ENCODE results near the gene ARHGDIG. TPM values are rescaled to one million over a fixed set of nuclear protein-coding genes. Genes with fewer than 3 reads are reported as not detected.

Gene ARHGDIG
- total and polyA plus RNA-seq, 2 experiments from 2014 or later = 0.78 to 1.0 TPM

DNA sequence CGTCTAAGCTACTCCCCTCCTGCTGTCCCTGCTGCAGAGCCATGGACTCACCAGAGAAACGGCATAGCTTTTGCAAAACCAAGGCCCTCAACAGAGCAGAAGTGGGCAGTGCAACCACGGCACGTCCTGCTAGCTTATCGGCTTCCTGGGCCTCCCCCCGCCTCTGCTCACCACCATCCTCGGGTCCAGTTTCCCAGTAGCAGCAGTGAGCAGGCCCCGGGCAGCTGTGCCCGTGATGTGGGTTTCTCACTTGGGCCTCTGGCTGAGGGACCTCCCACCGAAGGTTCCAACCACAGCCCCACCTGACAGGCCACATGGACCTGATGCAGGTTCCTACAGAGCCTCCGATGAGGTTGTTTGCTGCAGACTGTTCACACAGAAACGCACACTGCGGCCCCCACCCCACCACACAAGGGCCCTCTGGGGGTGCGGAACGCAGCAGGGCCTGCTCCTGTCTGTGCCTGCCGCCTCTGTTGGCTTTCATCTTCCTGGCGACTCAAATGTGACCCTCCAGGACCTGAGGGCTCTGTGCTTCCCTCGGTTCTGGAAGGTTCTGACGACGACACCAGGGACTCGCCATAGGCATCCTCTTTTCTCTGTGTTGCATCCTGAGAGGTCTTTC is 27.4 kb downstream of the ARHGDIG start:
- Histone ChIP-seq H3K79me2 (replicated peaks; ENCODE audit: insufficient read depth) (peaks cover 10% of the 10 kb centered on the region), H3K27ac (ENCODE audit: low read depth) (no peak overlapping the region), H3K4me2 (no peak overlapping the region), H4K20me1 (replicated peaks; ENCODE audit: insufficient read depth) (peaks cover 13% of the 10 kb centered on the region), H3K9me2 (ENCODE audit: insufficient read depth) (no peaks in the 10 kb centered on the region), H3K27me3 (ENCODE audit: insufficient read depth) (no peaks in the 10 kb centered on the region), H3K36me3 (ENCODE audit: insufficient read depth) (0 out of 2 replicates have a peak, but pooled peaks cover 3% of the 10 kb centered on the region), H3F3A (replicated peaks; ENCODE audit: low read depth) (no peaks in the 10 kb centered on the region; the same call in 1 of the 2 replicates), H3K4me1 (ENCODE audit: insufficient read depth) (no peaks in the 10 kb centered on the region), H2AFZ (no peak overlapping the region), H3K4me3 (no peak overlapping the region)
- no peak for ATAC-seq
- peaks cover 13% of the 10 kb centered on the region; the same call in 2 of the 3 replicates for H3K36me3 Mint-ChIP-seq (ENCODE audit: low read depth)
- H3K4me1 Mint-ChIP-seq = no peaks in the 10 kb centered on the region; the same call in 1 of the 3 replicates
- DNase-seq (ENCODE audit: low spot score) = no peak
- TF ChIP-seq CREB1 (CRISPR knock-in tag; IDR thresholded peaks at IDR 0.05; ENCODE audit: low read depth) (no peak), JUNB (IDR thresholded peaks at IDR 0.05; ENCODE audit: unreplicated experiment) (no peak), EZH2phosphoT487 (IDR thresholded peaks at IDR 0.05; ENCODE audit: unreplicated experiment) (no peak), EZH2 (IDR thresholded peaks at IDR 0.05; ENCODE audit: low read depth, unreplicated experiment) (no peak), STAT1 (IDR thresholded peaks at IDR 0.05; ENCODE audit: unreplicated experiment) (no peak), ZNF114 (CRISPR knock-in tag; IDR thresholded peaks at IDR 0.05) (no peak), NANOG (IDR thresholded peaks at IDR 0.05; ENCODE audit: borderline replicate concordance) (no peak), POLR2AphosphoS5 (IDR thresholded peaks at IDR 0.05; ENCODE audit: low read depth) (no peak), ZNF331 (CRISPR knock-in tag; IDR thresholded peaks at IDR 0.05; ENCODE audit: low read depth) (no peak)
- TF ChIP-seq, protein P1, sequence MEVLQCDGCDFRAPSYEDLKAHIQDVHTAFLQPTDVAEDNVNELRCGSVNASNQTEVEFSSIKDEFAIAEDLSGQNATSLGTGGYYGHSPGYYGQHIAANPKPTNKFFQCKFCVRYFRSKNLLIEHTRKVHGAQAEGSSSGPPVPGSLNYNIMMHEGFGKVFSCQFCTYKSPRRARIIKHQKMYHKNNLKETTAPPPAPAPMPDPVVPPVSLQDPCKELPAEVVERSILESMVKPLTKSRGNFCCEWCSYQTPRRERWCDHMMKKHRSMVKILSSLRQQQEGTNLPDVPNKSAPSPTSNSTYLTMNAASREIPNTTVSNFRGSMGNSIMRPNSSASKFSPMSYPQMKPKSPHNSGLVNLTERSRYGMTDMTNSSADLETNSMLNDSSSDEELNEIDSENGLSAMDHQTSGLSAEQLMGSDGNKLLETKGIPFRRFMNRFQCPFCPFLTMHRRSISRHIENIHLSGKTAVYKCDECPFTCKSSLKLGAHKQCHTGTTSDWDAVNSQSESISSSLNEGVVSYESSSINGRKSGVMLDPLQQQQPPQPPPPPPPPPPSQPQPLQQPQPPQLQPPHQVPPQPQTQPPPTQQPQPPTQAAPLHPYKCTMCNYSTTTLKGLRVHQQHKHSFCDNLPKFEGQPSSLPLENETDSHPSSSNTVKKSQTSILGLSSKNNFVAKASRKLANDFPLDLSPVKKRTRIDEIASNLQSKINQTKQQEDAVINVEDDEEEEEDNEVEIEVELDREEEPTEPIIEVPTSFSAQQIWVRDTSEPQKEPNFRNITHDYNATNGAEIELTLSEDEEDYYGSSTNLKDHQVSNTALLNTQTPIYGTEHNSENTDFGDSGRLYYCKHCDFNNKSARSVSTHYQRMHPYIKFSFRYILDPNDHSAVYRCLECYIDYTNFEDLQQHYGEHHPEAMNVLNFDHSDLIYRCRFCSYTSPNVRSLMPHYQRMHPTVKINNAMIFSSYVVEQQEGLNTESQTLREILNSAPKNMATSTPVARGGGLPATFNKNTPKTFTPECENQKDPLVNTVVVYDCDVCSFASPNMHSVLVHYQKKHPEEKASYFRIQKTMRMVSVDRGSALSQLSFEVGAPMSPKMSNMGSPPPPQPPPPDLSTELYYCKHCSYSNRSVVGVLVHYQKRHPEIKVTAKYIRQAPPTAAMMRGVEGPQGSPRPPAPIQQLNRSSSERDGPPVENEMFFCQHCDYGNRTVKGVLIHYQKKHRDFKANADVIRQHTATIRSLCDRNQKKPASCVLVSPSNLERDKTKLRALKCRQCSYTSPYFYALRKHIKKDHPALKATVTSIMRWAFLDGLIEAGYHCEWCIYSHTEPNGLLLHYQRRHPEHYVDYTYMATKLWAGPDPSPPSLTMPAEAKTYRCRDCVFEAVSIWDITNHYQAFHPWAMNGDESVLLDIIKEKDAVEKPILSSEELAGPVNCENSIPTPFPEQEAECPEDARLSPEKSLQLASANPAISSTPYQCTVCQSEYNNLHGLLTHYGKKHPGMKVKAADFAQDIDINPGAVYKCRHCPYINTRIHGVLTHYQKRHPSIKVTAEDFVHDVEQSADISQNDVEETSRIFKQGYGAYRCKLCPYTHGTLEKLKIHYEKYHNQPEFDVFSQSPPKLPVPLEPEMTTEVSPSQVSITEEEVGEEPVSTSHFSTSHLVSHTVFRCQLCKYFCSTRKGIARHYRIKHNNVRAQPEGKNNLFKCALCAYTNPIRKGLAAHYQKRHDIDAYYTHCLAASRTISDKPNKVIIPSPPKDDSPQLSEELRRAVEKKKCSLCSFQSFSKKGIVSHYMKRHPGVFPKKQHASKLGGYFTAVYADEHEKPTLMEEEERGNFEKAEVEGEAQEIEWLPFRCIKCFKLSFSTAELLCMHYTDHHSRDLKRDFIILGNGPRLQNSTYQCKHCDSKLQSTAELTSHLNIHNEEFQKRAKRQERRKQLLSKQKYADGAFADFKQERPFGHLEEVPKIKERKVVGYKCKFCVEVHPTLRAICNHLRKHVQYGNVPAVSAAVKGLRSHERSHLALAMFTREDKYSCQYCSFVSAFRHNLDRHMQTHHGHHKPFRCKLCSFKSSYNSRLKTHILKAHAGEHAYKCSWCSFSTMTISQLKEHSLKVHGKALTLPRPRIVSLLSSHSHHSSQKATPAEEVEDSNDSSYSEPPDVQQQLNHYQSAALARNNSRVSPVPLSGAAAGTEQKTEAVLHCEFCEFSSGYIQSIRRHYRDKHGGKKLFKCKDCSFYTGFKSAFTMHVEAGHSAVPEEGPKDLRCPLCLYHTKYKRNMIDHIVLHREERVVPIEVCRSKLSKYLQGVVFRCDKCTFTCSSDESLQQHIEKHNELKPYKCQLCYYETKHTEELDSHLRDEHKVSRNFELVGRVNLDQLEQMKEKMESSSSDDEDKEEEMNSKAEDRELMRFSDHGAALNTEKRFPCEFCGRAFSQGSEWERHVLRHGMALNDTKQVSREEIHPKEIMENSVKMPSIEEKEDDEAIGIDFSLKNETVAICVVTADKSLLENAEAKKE (CRISPR knock-in tag; IDR thresholded peaks at IDR 0.05) = no peak
- TF ChIP-seq, protein P2, sequence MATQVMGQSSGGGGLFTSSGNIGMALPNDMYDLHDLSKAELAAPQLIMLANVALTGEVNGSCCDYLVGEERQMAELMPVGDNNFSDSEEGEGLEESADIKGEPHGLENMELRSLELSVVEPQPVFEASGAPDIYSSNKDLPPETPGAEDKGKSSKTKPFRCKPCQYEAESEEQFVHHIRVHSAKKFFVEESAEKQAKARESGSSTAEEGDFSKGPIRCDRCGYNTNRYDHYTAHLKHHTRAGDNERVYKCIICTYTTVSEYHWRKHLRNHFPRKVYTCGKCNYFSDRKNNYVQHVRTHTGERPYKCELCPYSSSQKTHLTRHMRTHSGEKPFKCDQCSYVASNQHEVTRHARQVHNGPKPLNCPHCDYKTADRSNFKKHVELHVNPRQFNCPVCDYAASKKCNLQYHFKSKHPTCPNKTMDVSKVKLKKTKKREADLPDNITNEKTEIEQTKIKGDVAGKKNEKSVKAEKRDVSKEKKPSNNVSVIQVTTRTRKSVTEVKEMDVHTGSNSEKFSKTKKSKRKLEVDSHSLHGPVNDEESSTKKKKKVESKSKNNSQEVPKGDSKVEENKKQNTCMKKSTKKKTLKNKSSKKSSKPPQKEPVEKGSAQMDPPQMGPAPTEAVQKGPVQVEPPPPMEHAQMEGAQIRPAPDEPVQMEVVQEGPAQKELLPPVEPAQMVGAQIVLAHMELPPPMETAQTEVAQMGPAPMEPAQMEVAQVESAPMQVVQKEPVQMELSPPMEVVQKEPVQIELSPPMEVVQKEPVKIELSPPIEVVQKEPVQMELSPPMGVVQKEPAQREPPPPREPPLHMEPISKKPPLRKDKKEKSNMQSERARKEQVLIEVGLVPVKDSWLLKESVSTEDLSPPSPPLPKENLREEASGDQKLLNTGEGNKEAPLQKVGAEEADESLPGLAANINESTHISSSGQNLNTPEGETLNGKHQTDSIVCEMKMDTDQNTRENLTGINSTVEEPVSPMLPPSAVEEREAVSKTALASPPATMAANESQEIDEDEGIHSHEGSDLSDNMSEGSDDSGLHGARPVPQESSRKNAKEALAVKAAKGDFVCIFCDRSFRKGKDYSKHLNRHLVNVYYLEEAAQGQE (IDR thresholded peaks at IDR 0.05; ENCODE audit: unreplicated experiment) = no peak
- TF ChIP-seq, protein P3, sequence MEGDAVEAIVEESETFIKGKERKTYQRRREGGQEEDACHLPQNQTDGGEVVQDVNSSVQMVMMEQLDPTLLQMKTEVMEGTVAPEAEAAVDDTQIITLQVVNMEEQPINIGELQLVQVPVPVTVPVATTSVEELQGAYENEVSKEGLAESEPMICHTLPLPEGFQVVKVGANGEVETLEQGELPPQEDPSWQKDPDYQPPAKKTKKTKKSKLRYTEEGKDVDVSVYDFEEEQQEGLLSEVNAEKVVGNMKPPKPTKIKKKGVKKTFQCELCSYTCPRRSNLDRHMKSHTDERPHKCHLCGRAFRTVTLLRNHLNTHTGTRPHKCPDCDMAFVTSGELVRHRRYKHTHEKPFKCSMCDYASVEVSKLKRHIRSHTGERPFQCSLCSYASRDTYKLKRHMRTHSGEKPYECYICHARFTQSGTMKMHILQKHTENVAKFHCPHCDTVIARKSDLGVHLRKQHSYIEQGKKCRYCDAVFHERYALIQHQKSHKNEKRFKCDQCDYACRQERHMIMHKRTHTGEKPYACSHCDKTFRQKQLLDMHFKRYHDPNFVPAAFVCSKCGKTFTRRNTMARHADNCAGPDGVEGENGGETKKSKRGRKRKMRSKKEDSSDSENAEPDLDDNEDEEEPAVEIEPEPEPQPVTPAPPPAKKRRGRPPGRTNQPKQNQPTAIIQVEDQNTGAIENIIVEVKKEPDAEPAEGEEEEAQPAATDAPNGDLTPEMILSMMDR (conservative IDR thresholded peaks at IDR 0.05; ENCODE audit: low read depth in 2 of 2) = no peak
- TF ChIP-seq, protein P4, sequence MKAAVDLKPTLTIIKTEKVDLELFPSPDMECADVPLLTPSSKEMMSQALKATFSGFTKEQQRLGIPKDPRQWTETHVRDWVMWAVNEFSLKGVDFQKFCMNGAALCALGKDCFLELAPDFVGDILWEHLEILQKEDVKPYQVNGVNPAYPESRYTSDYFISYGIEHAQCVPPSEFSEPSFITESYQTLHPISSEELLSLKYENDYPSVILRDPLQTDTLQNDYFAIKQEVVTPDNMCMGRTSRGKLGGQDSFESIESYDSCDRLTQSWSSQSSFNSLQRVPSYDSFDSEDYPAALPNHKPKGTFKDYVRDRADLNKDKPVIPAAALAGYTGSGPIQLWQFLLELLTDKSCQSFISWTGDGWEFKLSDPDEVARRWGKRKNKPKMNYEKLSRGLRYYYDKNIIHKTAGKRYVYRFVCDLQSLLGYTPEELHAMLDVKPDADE (IDR thresholded peaks at IDR 0.05) = no peak
- H3K27me3 Mint-ChIP-seq (ENCODE audit: insufficient read depth, low read depth, poor library complexity) = peaks cover 7% of the 10 kb centered on the region
- no peak overlapping the region for H3K27ac Mint-ChIP-seq
- no peaks in the 10 kb centered on the region for H3K9me3 Mint-ChIP-seq
- no peak overlapping the region for H3K4me3 Mint-ChIP-seq

Data from GM23338 (cell line).